Immature natural killer cell (primary cell): ENCODE measurements around the gene NOP14. TPM values are rescaled to one million over a fixed set of nuclear protein-coding genes. Genes with fewer than 3 reads are reported as not detected.
"Not testable (repeated sequence)": the region's sequence is repeated elsewhere in the genome, so short reads cannot be mapped to it uniquely, and the experiment has no call there.

Experiments
- DNase-seq, 3 donors: peaks; one replicate each; pipeline ENCODE4 v3.0.0; 2022; ENCODE audit warnings: mixed read lengths in 1 of 3
- H3K27ac Mint-ChIP-seq, 6 donors: one replicate each; pipeline ENCODE4 v1.8.0; 2020; ENCODE audit warnings: mixed read lengths in 6 of 6, mild to moderate bottlenecking in 5 of 6, inconsistent platforms in 4 of 6, moderate library complexity in 3 of 6
- H3K27me3 Mint-ChIP-seq, 3 donors: one replicate each; pipeline ENCODE4 v1.8.0; 2020 to 2021; ENCODE audit warnings: low read depth in 3 of 3, mild to moderate bottlenecking in 3 of 3, mixed read lengths in 3 of 3, moderate library complexity in 3 of 3, inconsistent platforms in 1 of 3
- H3K36me3 Mint-ChIP-seq, 3 donors: one replicate each; pipeline ENCODE4 v1.8.0; 2020; ENCODE audit warnings: mixed read lengths in 3 of 3, inconsistent platforms in 2 of 3, mild to moderate bottlenecking in 2 of 3
- H3K4me1 Mint-ChIP-seq, 2 donors: one replicate each; pipeline ENCODE4 v1.8.0; 2020; ENCODE audit warnings: inconsistent platforms in 2 of 2, mild to moderate bottlenecking in 2 of 2, mixed read lengths in 2 of 2, moderate library complexity in 1 of 2
- H3K4me3 Mint-ChIP-seq, 5 donors: one replicate each; pipeline ENCODE4 v1.8.0; 2020; ENCODE audit warnings: mild to moderate bottlenecking in 5 of 5, mixed read lengths in 5 of 5, inconsistent platforms in 3 of 5, moderate library complexity in 3 of 5
- H3K9me3 Mint-ChIP-seq, 6 donors: one replicate each; pipeline ENCODE4 v1.8.0; 2020; ENCODE audit warnings: mild to moderate bottlenecking in 6 of 6, mixed read lengths in 6 of 6, inconsistent platforms in 4 of 6, moderate library complexity in 3 of 6
- polyA plus RNA-seq, 3 donors: library from polyadenylated mRNA; unstranded; fragments of 300-500 nt; fragmentation: Illumina TruSeq; gene quantifications; one replicate each; pipeline ENCODE4 v1.2.3, GENCODE V29; 2021

NOP14 gene
- polyA plus RNA-seq, 3 donors from 2014 or later: 1.3 to 19.2 (median 5.0) TPM

GRCh38 chr4:2916696-2917095, 46.5 kb downstream of the NOP14 start:
- H3K9me3 Mint-ChIP-seq, H3K4me3 Mint-ChIP-seq, DNase-seq: not testable (repeated sequence)
- H3K4me1 Mint-ChIP-seq: peaks cover 48 to 64% of the 10 kb centered on the region in 2 donors
- H3K27me3 Mint-ChIP-seq: peaks cover 4 to 13% (median 4%) of the 10 kb centered on the region in 3 donors
- peak overlapping the region in 4 of 6 donors; percentile 53 to 85 (median 58) for H3K27ac Mint-ChIP-seq
- H3K36me3 Mint-ChIP-seq: peaks cover 21 to 58% (median 53%) of the 10 kb centered on the region in 3 donors

GRCh38 chr4:2915789-2916188, 47.4 kb downstream of the NOP14 start:
- no peak overlapping the region for H3K4me3 Mint-ChIP-seq
- H3K36me3 Mint-ChIP-seq: peaks cover 21 to 57% (median 48%) of the 10 kb centered on the region in 3 donors
- peaks cover 5 to 12% (median 7%) of the 10 kb centered on the region in 3 donors for H3K27me3 Mint-ChIP-seq
- H3K9me3 Mint-ChIP-seq: no peaks in the 10 kb centered on the region
- peaks cover 41 to 57% of the 10 kb centered on the region in 2 donors for H3K4me1 Mint-ChIP-seq
- H3K27ac Mint-ChIP-seq: no peak overlapping the region
- no peak for DNase-seq

GRCh38 chr4:2914256-2915126, 48.7 kb downstream of the NOP14 start:
- peaks cover 21 to 49% (median 35%) of the 10 kb centered on the region in 3 donors for H3K36me3 Mint-ChIP-seq
- peak overlapping the region in 2 of 5 donors; percentile 21 to 23 for H3K4me3 Mint-ChIP-seq
- no peaks in the 10 kb centered on the region for H3K9me3 Mint-ChIP-seq
- peaks cover 28 to 50% of the 10 kb centered on the region in 2 donors for H3K4me1 Mint-ChIP-seq
- H3K27ac Mint-ChIP-seq: peak overlapping the region; percentile 54 to 81 (median 71)
- DNase-seq: peak; percentile 62 to 74 (median 66)
- peaks cover 4 to 10% (median 7%) of the 10 kb centered on the region in 3 donors for H3K27me3 Mint-ChIP-seq

DNA sequence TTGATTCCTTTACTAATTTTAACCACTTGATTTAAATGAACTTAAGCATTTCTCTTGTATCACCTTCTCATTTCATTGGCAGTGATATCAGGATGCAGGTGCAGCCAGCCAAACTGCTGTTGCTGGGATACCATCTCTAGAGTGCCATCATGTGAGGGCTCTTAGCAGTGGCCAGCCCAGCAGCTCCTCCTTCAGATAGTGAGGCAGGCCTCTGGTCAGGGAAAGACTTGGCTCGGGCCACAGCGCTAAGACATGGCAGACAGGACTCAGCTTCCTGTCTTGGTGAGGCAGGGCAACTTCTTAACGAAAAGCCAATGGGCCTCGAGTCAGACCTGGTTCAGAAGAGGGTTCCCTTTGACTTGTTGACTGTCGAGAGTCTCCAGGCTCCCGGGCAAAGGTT, 50.0 kb downstream of the NOP14 start:
- Mint-ChIP-seq H3K36me3 (peaks cover 19 to 45% (median 27%) of the 10 kb centered on the region in 3 donors), H3K4me3 (no peak overlapping the region), H3K4me1 (peaks cover 19 to 38% of the 10 kb centered on the region in 2 donors), H3K27ac (no peak overlapping the region), H3K27me3 (peaks cover 4 to 10% (median 7%) of the 10 kb centered on the region in 3 donors), H3K9me3 (no peaks in the 10 kb centered on the region)
- DNase-seq: no peak

DNA sequence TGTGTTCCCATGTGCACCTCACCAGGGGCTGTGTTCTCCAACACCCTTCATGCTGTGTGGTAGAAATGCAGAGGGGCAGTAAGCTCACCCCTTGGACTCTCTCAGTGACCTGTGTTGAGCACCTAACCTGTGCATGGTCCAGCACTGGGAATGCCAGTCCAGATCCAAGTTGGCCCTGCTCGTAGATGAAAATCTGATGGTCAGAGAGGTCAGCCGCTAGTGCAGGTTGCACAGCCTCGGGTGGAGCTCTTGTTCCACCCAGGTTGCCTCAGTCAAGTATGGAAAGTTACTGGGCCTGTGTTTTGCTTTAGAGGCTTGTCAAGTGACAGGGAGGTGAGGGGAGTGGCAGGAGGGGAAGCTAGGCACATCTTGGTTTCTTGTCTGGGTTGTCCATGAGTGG, 51.3 kb downstream of the NOP14 start:
- no peaks in the 10 kb centered on the region for H3K9me3 Mint-ChIP-seq

DNA sequence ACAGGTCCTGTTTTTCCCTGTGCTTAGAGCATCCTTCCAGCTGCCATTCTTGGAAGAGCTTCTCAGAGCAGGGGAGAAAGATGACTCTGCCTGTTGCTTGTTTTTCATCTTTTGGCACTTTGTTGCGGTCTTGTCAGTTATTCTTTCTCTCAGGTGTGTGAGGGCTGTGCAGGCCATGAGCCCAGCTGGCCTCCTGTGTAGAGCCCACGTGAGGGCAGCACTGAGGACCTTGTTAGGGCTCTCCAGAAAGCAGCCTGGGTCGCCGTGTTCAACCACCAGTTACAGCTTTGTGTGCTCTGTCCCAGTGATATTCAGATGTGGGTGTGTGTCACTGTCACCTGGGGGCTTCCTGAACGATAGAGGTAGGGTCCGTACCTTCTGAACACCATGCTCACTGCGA, 52.8 kb downstream of the NOP14 start:
- DNase-seq: no peak
- H3K27ac Mint-ChIP-seq: peak overlapping the region in 3 of 6 donors; percentile 23 to 72 (median 45)
- peaks cover 32 to 44% of the 10 kb centered on the region in 2 donors for H3K4me1 Mint-ChIP-seq
- H3K9me3 Mint-ChIP-seq: no peaks in the 10 kb centered on the region
- no peak overlapping the region for H3K4me3 Mint-ChIP-seq
- H3K36me3 Mint-ChIP-seq: peaks cover 11 to 40% (median 20%) of the 10 kb centered on the region in 3 donors
- peaks cover 4 to 7% (median 7%) of the 10 kb centered on the region in 3 donors for H3K27me3 Mint-ChIP-seq

More for the DNA sequence above, 51.3 kb downstream of the NOP14 start:
- Mint-ChIP-seq H3K27ac (peak overlapping the region in 3 of 6 donors; percentile 16 to 39 (median 34)), H3K4me1 (peaks cover 19 to 37% of the 10 kb centered on the region in 2 donors), H3K36me3 (peaks cover 17 to 41% (median 21%) of the 10 kb centered on the region in 3 donors), H3K27me3 (peaks cover 4 to 7% (median 7%) of the 10 kb centered on the region in 3 donors), H3K4me3 (no peak overlapping the region)
- no peak for DNase-seq

DNA sequence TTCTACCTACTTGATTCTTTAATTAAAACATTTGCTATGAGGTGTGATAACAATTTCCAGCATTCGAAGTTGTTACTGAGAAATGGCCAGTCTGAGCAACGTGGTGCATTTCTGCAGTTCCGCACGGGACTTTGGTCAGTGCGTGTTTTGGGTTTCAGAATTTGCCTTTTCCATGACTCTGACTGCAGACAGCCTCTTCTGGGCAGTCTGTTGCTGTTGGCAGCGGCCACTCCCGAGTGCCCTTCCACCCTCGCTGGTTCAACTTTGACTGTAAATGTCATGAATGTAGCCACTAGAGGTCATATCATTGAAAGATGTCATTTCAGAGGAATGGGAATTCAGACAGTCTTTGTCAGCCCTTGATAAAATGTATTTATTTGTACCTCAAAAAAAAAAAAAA, 53.6 kb downstream of the NOP14 start:
- peaks cover 1 to 4% (median 3%) of the 10 kb centered on the region in 3 donors for H3K27me3 Mint-ChIP-seq
- peak overlapping the region in 2 of 6 donors; percentile 23 to 46 for H3K27ac Mint-ChIP-seq
- DNase-seq: no peak
- H3K4me1 Mint-ChIP-seq: peaks cover 30 to 39% of the 10 kb centered on the region in 2 donors
- H3K4me3 Mint-ChIP-seq: no peak overlapping the region
- H3K9me3 Mint-ChIP-seq: no peaks in the 10 kb centered on the region
- H3K36me3 Mint-ChIP-seq: peaks cover 6 to 40% (median 21%) of the 10 kb centered on the region in 3 donors

- Mint-ChIP-seq H3K4me1 (peaks cover 25 to 42% of the 10 kb centered on the region in 2 donors), H3K9me3 (no peaks in the 10 kb centered on the region), H3K27ac (peak overlapping the region in 3 of 6 donors; percentile 30 to 77 (median 45)), H3K27me3 (peaks cover 1 to 4% (median 3%) of the 10 kb centered on the region in 3 donors), H3K4me3 (no peak overlapping the region), H3K36me3 (peaks cover 0 to 39% (median 16%) of the 10 kb centered on the region in 3 donors)
- no peak for DNase-seq
These were observed 54.5 kb downstream of the NOP14 start for GRCh38 chr4:2908686-2909085.

DNA sequence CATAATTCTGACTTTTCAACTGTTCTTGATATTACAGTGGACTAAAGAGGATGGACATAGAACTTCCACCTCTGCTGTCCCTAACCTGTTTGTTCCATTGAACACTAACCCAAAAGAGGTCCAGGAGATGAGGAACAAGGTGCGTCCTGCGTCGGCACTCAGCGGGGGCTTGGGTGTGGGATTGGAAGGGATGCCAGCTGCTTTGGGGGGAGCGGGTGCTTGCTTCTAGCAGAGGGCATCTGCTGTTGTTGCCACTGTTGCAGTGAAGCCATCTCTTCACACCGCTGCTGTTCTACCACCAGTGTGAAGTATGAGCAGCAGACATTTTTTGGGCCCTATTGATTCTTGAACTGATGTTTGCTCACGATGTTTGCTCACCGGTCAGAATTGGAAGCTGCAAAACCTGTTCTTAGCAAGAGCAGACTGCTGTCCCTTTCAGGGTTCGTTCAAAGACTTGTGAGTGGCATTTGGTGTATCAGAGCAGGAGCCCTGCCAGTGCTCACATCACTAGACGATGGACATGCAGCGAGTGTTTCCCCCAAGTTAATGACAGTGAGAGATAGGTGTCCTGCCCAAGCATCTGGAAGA, 55.4 kb downstream of the NOP14 start:
- Mint-ChIP-seq H3K36me3 (peaks cover 0 to 39% (median 16%) of the 10 kb centered on the region in 3 donors), H3K4me1 (peaks cover 26 to 48% of the 10 kb centered on the region in 2 donors), H3K27ac (peak overlapping the region in 5 of 6 donors; percentile 11 to 77 (median 37)), H3K4me3 (no peak overlapping the region), H3K27me3 (peaks cover 1 to 4% (median 3%) of the 10 kb centered on the region in 3 donors), H3K9me3 (no peaks in the 10 kb centered on the region)
- DNase-seq: no peak

GRCh38 chr4:2907226-2907625, 56.0 kb downstream of the NOP14 start:
- peaks cover 26 to 48% of the 10 kb centered on the region in 2 donors for H3K4me1 Mint-ChIP-seq
- H3K36me3 Mint-ChIP-seq: peaks cover 0 to 39% (median 16%) of the 10 kb centered on the region in 3 donors
- H3K4me3 Mint-ChIP-seq: no peak overlapping the region
- H3K27ac Mint-ChIP-seq: peak overlapping the region in 5 of 6 donors; percentile 3 to 77 (median 39)
- H3K9me3 Mint-ChIP-seq: no peaks in the 10 kb centered on the region
- peaks cover 1 to 3% (median 3%) of the 10 kb centered on the region in 3 donors for H3K27me3 Mint-ChIP-seq
- no peak for DNase-seq

DNA sequence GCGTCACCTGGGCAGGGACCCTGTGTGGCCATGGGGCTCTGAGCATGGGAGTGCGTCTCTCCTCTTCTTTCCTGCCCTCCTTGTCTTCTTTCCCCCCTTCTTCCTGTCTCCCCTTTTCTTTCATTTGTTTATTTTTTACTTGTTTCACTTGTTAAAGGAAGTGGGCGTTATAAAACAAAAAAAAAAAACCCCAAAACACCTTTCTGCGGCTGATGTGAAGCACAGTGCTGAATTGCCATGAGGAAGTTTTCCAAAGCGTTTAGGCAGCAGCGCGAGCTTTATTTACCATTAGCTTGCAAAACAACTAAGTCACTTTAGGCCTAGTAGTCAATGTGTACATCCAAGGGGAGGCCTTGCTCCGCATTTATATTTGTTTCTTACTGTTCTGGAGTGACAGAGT, 57.0 kb downstream of the NOP14 start:
- H3K36me3 Mint-ChIP-seq: peaks cover 0 to 39% (median 23%) of the 10 kb centered on the region in 3 donors
- no peak overlapping the region for H3K4me3 Mint-ChIP-seq
- H3K27me3 Mint-ChIP-seq: no peaks in the 10 kb centered on the region
- peaks cover 26 to 48% of the 10 kb centered on the region in 2 donors for H3K4me1 Mint-ChIP-seq
- DNase-seq: no peak
- no peaks in the 10 kb centered on the region for H3K9me3 Mint-ChIP-seq
- peak overlapping the region; percentile 39 to 89 (median 80) for H3K27ac Mint-ChIP-seq

- no peaks in the 10 kb centered on the region for H3K9me3 Mint-ChIP-seq
- peaks cover 29 to 49% of the 10 kb centered on the region in 2 donors for H3K4me1 Mint-ChIP-seq
- peaks cover 4 to 40% (median 28%) of the 10 kb centered on the region in 3 donors for H3K36me3 Mint-ChIP-seq
- no peak overlapping the region for H3K4me3 Mint-ChIP-seq
- peak overlapping the region; percentile 17 to 89 (median 40) for H3K27ac Mint-ChIP-seq
- H3K27me3 Mint-ChIP-seq: peaks cover 0 to 1% (median 0%) of the 10 kb centered on the region in 3 donors
- no peak for DNase-seq
These were observed 57.7 kb downstream of the NOP14 start for GRCh38 chr4:2905544-2905943.

DNA sequence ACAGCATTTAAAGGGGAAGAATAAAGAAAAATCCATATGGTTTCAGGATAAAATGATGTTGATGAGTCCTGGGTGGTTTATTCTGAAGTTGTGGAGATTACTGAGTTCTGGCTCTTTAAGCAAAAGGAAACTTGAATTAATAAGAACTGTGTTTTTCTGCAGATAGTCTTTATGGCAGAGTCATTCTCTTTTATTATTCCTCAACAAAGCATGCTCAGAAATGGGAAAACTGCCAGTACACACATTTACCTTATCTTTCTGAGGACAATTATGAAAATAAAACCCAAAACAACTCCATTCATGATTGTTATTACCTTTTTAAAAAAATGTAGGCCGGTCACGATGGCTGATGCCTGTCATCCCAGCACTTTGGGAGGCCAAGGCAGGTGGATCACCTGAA, 61.1 kb downstream of the NOP14 start:
- Mint-ChIP-seq H3K9me3 (no peaks in the 10 kb centered on the region), H3K4me1 (peaks cover 22 to 37% of the 10 kb centered on the region in 2 donors), H3K4me3 (no peak overlapping the region), H3K27me3 (peaks cover 0 to 1% (median 0%) of the 10 kb centered on the region in 3 donors), H3K27ac (peak overlapping the region; percentile 40 to 71 (median 56)), H3K36me3 (peaks cover 13 to 46% (median 43%) of the 10 kb centered on the region in 3 donors)
- DNase-seq: no peak
